Stimulated activated CD8-positive, alpha-beta memory T cell treated with anti-CD3 and anti-CD28 coated beads, Interleukin-4, amount 100 ng/mL, for 1 hour (primary cell): ENCODE measurements around the gene KDM4F.
A peak's percentile ranks its signal among the peaks of the same experiment; 100 is the strongest.

ENCODE experiments used
- DNase-seq, 2 donors: peaks; one replicate each; pipeline ENCODE4 v3.0.0-alpha.2; 2020; ENCODE audit warnings: low read depth in 2 of 2, low spot score in 1 of 2

Gene KDM4F

DNA sequence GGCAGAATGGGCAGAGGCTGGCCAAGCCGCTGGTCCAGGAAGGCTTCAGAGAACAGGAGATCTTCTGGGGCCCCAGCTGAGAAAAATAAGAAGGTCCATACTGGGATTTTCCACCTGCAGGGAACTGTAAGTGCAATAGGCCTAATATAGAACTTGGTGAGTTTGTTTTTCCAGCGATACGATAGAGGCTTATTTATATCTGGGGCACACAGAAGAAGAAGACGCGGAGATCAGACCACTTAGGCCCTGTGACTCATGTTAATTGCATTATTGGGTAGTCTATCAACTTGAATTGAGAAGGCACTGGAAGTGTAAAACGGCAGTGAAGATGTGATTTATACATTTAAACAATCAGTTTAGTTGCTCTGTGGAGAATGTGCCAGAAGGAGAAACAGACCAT lies 9.8 kb downstream of the KDM4F start:
- DNase-seq, result no peak

DNA sequence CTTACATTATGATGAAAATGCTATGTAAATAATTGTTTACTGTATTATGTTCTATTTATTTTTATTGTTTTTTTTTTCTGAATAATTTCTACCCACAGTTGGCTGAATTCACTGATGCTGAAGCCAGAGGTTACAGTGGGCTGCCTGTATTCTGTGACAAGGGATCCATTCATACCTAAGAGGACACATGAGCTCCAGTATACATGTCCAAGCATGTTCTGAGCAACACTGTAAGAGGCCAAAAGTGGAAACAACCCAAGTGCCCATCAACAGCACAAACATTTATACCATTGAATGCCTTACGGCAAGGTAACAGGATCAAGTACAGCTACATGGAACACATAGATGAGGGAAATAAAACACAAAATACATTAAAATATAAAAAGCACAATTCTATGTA lies 16.1 kb downstream of the KDM4F start:
- DNase-seq, result no peak

DNA sequence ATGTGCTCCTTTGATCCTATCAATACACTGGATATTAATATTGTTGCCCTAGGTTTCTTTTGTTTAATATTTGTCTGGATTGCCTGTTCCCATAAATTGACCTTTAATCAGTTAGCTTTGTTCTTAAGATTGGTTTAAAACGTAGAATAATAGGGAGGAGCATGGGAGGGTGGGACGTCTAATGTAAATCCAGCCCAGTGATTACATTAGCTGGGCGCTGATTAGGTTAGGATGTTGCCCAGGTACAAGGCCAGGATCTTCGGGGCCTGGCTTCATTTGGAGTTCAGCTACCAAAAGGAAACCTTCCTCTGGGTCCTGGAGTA lies 17.5 kb downstream of the KDM4F start, which contains the start of gene SRSF8:
SRSF8 (plus strand) TSS at position 204 of the 323 bp plus-strand sequence. CDS start 308 bp downstream, outside the sequence.
- no peak for DNase-seq

DNA sequence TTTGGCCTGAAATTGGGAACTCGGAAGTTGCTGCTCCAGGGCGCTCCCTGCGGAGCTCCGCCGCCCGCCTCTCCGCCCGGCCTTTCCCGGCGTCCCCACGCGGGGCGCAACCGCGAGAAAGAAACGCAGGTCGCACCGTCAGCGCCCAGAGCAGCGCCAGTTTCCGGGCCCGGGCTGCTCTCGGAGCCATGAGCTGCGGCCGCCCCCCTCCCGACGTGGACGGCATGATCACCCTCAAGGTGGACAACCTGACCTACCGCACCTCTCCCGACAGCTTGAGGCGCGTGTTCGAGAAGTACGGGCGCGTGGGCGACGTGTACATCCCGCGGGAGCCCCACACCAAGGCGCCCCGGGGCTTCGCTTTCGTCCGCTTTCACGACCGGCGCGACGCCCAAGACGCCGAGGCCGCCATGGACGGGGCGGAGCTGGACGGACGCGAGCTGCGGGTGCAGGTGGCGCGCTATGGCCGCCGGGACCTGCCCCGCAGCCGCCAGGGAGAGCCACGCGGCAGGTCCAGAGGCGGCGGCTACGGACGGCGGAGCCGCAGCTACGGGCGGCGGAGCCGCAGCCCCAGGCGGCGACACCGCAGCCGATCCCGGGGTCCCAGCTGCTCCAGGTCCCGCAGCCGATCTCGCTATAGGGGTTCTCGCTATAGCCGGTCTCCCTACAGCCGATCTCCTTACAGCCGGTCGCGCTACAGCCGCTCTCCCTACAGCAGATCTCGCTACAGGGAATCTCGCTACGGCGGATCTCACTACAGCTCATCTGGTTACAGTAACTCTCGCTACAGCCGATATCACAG lies 18.0 kb downstream of the KDM4F start:
- peak; percentile 25 to 45 for DNase-seq

DNA sequence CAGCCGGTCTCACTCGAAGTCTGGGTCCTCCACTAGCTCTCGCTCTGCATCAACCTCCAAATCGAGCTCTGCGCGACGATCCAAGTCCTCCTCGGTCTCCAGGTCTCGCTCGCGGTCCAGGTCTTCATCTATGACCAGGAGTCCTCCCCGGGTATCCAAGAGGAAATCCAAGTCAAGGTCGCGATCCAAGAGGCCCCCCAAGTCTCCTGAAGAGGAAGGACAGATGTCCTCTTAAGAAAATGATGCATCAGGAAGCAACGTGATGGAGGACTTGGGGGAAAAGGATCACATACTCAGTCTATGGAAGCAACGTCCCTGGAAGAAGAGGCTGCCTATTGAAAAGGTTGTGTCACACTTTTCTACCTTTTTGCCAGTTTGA lies 18.6 kb downstream of the KDM4F start:
- DNase-seq, result no peak

DNA sequence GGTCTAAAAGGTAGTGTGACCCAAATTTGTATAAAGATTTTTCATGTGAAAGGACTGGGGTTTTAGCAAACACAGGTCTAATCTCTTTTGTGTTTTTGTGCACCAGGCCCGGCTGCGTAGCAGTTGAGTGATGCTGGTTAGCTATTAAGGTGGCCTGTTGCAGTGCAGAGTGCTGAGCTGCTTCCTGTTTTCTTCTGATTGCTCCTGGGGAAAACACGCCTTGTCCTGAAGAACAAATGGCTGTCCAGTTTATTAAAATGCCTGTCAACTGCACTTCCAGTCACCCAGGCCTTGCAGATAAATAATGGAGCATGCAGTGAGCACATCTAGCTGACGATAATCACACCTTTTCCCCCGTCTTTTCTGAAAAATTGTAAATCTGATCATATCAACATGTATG lies 19.3 kb downstream of the KDM4F start:
- peak; percentile 7 to 31 for DNase-seq

DNA sequence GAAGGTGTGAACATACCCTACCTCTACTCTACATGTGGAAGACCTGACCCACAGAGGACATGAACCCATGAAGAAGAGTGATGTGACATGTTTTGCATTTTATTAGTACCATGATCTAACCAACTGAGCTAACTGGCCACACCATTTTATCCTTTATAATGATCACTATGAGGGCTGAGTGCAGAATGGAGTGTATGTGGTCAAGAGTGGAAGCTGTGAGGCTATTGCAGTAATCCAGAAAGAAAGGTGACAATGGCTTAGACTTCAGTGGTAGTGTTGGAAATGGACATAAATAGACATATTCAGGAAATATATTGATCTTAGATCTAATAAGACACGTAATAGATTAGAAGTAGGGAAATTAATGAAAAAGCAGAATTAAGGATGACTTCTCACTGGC lies 21.2 kb downstream of the KDM4F start:
- no peak for DNase-seq

DNA sequence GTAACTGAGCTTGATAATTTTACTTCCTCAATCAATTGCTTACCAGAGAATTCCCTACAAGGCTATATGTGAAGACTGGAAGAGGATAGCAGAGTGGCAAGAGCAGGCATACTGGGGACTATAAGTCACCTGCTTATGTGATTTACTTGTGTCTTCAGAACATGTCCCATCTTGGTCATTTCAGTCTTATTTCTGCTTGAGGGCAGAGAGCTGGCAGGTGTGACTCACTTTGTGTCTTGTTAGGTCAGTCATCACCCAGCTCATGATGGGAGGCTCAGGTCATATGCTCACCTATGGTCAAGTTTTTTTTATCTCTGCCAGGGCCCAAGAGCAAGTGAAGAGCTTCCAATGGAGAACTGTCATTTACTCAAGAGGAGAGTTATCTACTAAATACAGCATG lies 23.7 kb downstream of the KDM4F start:
- no peak for DNase-seq

DNA sequence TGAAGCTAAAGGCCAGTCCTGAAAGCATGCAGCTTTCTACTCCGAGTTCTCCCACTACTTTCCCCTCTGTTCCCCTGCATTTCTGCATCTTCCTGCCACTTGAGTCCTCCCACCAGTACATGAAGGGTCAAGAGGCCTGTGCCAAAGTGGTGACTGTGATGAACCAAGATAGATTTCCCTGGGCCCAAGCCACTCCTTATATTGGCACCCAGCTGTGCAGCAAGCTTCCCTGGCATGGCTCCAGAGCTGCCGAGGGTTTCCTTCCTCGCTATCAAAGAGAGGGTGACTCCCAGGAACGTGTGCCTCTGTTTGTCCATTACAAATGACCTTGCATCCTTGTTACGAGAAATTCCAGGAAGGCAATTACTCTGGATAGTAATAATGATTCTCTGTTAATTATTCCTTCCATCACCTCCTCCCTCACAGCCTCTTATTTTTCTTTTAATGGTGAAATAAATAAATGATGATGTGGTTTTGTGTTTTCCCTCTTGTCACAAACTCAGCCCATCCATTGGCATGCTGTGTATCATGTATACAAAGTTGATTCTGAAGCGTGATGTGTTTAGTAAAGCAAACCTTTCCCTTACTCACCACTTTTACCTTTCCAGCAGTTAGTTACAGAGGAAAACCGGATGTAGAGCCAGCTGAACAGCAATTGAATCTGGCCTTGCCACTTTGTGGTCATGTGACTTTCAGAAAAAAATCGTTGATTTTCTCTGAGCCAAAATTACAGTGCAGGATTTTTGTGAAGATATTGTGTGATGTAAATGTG lies 25.8 kb downstream of the KDM4F start:
- no peak for DNase-seq

DNA sequence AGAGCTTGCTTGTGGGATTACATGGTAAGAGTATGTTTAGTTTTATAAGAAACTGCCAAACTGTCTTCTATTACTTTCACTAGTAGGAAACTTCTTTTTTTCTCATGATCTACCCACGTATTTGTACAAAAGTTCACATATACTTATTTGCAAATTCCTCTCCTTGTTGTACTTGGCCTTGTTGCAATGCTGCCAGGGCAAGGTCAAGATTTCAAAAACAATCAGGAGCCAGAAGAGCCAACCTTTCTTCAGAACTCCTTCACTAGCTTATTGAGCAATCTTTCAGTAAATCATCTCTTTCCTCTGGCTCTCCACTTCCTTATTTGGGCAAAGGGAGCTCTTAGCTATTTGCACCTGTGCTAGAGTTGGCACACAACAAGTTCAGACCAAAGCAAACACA lies 27.2 kb downstream of the KDM4F start:
- no peak for DNase-seq

DNA sequence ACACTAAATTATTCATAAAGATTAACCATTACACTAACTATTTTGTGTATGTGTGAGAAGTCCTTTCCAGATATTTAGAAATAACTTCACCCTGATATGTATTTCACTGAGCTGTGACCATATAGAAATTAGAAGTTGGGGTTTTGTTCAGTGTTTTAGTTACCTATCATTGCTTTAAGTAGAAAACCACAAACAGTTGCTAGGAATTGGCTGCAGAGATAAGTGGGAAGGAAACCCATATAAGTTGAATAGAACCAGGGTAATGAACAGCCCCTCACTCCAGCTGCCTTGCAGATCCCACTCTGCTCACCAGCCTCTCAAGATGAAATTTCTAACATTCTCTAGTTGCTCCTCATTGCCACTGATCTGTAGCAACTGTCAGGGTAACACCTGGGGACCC lies 27.8 kb downstream of the KDM4F start:
- no peak for DNase-seq

DNA sequence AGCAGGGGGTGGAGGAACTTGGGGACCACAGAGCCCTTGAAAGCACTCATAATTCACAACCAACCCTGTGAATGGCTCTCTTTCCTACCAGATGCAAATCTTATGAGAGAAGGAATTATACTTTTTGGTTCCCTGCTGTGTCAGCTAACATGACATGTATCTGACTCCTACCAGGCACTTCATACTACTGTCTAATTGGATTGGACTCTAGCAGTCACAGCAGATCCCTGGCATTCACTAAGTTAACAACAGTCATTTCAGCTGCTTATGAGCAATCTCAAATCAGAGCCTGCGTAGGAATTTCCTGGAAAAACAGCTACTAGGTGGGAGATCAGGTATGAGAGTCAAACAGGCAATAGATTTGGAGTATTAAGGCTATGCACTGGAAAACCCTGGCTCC lies 29.3 kb downstream of the KDM4F start:
- DNase-seq, result no peak

DNA sequence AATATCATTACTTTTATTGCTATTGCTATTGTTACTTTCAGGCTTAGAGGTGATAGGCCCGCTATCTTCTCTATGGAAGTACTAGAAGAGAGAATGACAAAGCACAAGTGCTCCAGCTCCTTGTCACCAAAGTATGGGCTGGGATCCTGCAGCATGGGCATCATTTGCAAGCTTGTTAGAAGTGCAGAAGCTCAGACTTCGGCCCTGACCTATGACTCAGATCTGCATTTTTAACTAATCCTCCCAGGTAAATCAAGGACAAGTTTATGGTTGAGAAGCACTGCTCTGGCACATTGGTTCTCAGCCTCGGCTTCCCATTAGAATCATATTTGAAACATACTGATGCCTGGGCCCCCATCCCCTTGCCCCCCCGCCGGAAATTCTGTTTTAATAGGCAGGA lies 31.8 kb downstream of the KDM4F start:
- no peak for DNase-seq

DNA sequence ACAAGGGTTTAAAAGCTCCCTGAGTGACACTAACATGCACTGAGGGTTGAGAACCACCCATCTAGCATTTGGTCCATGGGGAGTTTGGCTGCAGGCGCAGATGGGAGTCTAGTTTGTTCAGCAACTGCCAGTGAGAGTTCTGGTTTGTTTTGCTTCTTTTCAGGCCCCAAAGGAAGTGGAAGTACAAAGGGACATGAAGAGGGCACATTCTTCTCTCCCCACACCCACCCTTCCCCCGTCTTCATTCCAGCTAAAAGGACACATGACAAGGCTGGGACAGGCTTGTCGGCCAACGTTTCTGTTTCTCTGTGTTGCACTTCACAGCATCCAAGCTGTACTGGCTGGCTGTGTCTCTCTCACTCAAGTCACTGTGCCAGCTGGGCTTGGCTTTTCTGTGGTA lies 32.2 kb downstream of the KDM4F start:
- DNase-seq, result no peak

DNA sequence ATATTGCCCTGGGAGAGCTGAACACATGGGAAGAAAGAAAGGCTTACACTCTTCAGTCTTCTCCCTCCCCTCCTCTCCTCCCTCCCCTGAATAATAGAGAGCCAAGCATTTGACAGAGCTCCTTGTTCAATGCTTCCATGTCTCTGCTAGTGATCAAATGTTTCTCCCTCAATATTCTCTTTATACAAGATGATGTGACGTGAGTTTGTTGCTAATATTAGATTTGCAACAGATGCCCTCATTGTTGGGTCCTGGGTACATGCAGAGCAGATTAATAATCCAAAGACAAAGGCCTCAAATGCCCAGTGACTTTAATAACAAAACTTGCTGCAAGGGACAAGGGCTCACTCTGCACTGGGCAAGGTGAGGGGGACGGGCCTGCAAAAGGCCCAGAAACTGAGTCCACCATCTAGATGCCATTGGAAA lies 33.4 kb downstream of the KDM4F start:
- no peak for DNase-seq

DNA sequence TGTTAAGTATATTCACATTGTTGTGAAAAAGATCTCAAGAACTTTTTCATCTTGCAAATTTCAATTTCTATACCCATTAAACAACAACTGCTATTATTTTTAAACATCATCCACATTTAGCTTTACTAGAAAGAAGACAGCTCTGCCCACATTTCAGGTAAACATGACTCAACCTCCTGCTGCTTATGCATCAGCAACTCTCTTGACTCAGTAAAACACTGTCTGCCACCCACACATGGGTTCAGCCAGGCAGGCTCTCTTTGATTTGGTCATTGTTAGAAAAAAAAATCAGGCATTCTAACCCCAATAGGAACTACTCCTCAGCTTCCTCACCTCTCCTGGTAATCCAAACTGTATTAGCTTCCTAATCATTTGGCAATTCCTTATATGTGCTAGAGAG lies 35.3 kb downstream of the KDM4F start:
- no peak for DNase-seq

DNA sequence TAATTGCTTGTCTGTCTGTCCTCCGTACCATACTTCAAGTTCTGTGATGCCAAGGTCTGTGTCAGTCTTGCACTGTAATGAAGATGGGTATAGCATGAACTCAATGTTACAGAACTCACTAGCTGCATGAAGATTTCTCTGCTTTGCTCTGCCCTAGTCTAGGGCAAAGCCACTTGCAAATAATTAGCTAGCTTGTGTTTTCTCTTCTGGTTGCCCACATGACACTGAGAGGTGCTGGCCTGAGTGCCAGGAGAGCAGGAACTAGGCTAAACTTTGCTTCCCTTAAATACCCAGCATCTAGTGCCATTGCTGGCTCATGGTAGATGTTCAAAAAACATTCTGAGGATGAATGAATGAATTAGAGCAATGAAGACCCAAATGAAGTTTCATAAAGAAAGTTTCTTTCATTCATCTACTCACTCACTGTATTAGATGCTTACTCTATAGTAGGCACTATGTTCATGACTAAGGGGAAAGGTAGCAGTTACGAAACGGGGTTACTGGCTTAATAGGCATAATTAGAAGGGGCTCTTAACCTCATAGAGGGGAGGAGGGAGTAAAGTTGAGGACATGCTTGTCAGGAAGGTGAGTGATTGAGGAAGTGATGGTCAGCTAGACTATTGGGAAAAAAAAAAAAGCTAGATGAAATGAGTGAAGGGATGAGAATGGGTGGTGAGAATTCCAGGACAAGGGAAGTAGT lies 36.0 kb downstream of the KDM4F start:
- no peak for DNase-seq

DNA sequence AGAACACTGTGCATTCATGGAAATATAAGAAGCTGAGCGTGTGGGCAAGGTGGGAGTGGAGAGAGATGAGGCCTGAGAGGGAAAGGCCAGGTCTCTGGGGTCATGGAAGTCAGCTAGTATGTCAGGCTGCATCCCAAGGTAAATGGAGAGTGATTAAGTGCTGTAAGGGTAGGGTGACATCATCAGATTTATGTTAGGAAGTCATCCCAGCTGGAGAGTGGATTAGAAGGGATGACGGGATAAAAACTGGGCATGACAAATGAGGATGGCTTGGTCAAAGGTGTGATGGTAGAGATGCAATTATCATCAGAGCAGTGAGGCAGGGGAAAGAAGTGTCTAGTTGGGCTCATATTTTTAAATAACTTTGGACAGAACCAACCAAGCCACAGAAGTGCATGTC lies 36.9 kb downstream of the KDM4F start:
- DNase-seq, result no peak

DNA sequence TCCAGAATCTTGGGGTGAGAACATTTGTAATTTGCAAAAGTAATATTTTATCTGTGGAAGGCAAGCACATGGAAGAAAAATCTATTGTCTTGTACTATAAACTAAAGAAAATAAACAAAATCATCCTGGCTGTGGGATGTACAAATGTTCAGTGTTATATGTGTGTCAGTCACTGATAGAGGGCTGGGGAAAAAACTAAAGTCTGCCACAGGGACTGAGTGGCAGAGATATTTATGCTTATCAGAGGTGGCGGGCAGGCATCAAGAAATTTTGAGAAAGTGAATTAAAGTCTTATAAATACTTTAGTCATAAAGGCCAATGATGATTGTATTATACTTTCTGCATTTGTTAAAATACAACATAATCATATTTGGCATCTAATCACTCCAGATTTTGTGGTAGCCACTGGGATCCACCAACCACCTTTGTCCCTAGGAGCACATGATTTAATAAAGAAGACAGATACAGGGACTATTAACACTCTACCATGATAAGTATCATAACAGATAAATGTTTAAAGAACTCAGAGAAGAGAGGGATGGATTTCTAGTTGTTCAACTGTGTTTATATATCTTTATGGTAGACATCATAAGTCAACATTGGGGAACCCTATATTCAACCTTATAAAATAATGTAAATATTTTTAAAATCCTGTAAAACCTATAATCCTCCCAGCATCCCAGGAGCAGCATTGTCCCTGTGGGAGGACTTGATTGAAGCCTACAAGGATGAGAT lies 37.8 kb downstream of the KDM4F start:
- DNase-seq, result no peak

DNA sequence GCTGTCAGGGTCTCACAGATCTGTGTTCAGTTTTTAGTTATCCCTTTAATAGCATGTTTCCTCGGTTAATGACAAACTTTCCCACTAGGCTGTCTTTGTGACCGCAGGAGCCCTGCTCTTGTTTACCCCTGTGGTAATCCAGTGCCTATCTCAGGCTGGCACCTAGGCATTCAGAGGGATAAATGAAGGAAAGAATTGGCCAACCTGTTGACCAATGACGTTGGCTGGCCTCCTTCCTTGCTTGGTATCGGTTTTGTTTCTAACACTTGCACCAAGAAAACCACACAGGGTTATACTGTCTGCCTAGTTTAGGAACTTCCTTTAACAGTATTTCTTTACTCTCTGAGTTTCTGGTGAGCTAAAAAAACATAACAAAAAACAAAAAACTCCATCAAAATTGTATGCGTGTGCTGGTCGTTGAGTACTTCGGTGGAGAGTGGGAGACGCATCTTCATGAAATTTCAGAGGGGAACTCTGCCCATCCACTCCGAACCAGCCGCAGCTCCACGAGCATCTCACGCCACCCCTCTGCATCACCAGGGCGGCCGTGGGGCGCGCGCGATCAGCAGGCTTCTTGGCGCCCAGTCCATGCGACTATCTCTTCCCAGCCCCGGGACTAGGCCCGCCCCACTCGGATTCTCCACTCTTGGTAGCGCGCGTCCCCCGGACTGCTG lies 39.9 kb downstream of the KDM4F start:
- peak in 1 of 2 donors; percentile 33 for DNase-seq
